GM12864 (cell line): ENCODE results near the gene LHPP.

Source experiments
- DNase-seq: peaks from one replicate; pipeline ENCODE4 v3.0.0-alpha.2; 2011; ENCODE audit warnings: low read depth
- H3K4me3 ChIP-seq: 2 replicates; pipeline ENCODE4 v1.5.1; 2011; ENCODE audit warnings: mild to moderate bottlenecking, low read depth, low read length, control low read depth
- CTCF ChIP-seq: IDR thresholded peaks from 2 replicates; pipeline ENCODE4 v1.5.1; 2011; ENCODE audit warnings: low read depth, mild to moderate bottlenecking, moderate library complexity, low read length, control low read depth, inconsistent platforms; ENCODE audit errors: missing control alignments

Gene LHPP

GRCh38 chr10:124458473-124458872 is 3.1 kb upstream of the LHPP start:
- no peak overlapping the region for H3K4me3 ChIP-seq
- TF ChIP-seq CTCF, result no peak
- no peak for DNase-seq

GRCh38 chr10:124458889-124459288 is 2.7 kb upstream of the LHPP start:
- no peak overlapping the region for H3K4me3 ChIP-seq
- DNase-seq, result no peak
- no peak for TF ChIP-seq CTCF

GRCh38 chr10:124459395-124459794 is 2.2 kb upstream of the LHPP start:
- DNase-seq, result no peak
- no peak for TF ChIP-seq CTCF
- H3K4me3 ChIP-seq, result no peak overlapping the region

- H3K4me3 ChIP-seq, result no peak overlapping the region
- TF ChIP-seq CTCF, result no peak
- DNase-seq, result no peak
Observed at GRCh38 chr10:124460144-124460543, 1.5 kb upstream of the LHPP start.

- TF ChIP-seq CTCF, result no peak
- DNase-seq, result no peak
- peak overlapping the region; percentile 84 for H3K4me3 ChIP-seq
Observed at GRCh38 chr10:124462348-124462695, 699 bp downstream of the LHPP start.

- H3K4me3 ChIP-seq, result no peak overlapping the region
- no peak for TF ChIP-seq CTCF
- DNase-seq, result no peak
Observed at GRCh38 chr10:124464028-124464965, 2.7 kb downstream of the LHPP start.

- DNase-seq, result peak; percentile 60
- H3K4me3 ChIP-seq, result no peak overlapping the region
- no peak for TF ChIP-seq CTCF
Observed at GRCh38 chr10:124465003-124465776, 3.6 kb downstream of the LHPP start.
